Measurements from ENCODE around the gene FOXK2.
"Not testable (repeated sequence)": the region's sequence is repeated elsewhere in the genome, so short reads cannot be mapped to it uniquely, and the experiment has no call there.

The FOXK2 gene

GRCh38 chr17:82565551-82565950 lies 46.0 kb downstream of the FOXK2 start:
- DNase-seq (ENCODE audit: low read depth), result no peak

DNA sequence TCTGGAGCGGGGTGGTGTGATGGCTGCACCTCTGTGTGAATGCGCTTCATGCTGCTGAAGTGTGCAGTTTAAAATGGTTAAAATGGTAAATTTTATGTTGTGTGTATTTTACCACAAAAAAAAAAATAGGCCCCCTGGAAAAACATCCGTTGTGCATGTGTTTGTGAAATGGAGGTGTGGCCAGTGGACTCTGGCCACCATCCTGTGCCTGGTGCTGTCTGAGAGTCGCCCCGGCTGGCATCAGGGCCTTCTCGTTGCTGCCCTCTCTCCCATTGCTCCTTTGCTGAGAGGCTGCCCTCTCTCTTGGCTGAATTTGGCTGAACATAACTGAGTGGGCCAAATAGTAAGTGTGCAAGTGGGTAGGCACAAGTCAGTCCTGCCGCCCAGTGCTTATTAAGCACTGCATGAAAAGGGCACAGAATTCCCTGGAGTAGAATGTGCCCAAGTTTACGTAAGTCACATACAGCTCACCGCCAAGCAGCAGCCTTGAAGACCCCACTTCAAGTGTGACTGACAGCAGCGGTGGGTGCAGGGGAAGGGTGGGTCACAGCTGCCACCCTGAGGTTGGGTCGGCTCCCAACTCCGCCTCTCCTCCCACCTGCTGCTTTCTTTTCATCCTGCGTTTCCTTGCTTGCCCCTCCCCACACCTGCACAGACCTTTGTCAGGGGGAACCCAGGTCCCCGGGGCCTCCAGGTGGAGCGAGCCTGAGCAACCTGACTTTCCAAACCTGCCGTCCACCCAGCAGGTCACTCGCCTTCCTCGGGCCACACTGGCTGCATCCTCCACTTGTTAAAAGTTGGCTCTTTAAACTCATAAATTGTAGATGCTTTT lies 46.8 kb downstream of the FOXK2 start:
- no peak for DNase-seq (ENCODE audit: low read depth)

DNA sequence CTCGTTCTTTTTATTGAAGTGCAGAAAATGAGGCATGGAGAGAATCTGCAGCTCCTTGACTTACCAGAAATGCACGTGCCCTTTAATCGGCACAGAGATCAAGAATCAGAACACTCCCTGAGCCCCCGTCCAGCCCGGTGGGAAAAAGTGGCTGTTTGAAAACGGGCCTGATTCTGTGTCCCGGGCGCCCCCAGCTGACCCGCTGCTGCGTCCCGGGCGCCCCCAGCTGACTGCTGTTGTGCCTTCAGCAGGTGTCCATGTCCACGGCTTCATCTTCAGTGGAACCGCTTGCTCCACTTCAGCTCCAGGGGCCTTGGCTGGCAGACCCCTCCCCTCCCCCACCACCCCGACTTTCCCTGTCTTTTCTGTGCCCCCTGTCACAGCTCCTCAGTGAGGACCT lies 47.8 kb downstream of the FOXK2 start:
- no peak for DNase-seq (ENCODE audit: low read depth)

DNA sequence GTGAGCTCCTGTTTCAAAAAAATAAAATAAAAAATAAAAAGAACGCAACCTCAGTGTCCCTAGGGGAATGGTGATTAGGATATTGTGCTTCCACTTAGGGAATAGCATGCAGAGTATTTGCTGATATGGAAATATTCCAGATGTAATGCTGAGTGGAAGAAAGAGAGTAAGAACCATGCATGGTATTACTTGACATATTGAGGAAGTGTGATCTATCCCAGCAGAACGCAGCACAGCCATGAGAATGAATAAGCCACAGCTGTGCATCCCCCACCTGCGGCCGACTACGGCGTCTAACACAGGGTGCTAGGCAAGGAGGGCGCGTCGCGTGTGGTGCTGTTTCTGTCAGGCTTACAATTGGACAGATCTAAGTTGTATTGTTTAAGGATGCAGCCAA lies 49.5 kb downstream of the FOXK2 start:
- DNase-seq (ENCODE audit: low read depth), result no peak

DNA sequence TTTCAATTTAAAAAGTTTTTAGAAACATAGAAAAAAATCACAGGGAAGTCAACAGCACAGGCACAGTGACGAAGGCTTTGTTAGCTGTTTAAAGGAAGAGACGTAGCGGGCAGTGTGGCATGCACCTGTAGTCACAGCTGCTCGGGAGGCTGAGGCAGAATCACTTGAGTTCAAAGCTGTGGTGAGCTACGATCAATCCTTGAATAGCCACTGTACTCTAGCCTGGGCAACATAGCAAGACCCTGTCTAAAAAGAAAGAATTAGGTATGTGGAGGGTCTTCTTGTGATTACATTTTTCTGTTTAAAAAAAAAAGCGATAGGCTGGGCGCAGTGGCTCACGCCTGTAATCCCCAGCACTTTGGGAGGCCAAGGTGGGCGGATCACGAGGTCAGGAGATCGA lies 50.1 kb downstream of the FOXK2 start:
- no peak for DNase-seq (ENCODE audit: low read depth)

DNA sequence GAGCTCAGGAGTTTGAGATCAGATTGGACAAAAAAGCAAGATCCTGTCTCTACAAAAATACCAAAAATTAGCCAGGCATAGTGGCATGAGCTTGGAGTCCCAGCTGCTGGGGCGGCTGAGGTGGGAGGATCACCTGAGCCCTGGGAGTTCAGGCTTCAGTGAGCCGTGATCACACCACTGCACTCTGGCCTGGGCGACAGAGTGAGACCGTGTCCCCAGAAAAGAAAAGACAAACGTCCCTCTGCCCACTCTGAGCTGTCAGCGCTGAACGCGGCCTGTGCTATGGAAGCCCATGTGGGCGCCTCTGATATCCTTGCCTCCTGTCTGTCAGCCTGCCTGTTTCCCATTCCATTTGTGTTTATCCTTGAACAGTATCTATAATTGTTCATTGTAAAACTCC lies 50.7 kb downstream of the FOXK2 start:
- DNase-seq (ENCODE audit: low read depth), result no peak

DNA sequence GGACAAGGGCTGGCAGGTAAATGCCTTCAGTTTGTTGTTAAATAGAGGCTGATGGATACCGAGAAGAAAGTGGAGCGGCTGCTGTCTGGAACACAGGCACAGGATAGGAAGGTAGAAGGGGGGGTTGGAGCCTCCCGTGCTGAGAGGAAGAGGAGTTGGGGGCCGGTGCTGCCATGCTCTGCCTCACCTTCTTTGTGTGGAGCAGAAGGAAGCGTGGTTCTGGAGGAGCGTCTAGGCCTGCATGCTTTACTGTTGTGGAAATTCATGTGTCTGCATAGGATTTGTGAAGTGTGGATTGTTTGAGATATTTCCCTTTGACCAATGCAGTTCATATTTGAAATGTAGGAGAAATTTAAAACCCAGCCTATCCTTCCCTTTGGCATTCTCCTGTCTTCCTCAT lies 52.3 kb downstream of the FOXK2 start:
- no peak for DNase-seq (ENCODE audit: low read depth)

DNA sequence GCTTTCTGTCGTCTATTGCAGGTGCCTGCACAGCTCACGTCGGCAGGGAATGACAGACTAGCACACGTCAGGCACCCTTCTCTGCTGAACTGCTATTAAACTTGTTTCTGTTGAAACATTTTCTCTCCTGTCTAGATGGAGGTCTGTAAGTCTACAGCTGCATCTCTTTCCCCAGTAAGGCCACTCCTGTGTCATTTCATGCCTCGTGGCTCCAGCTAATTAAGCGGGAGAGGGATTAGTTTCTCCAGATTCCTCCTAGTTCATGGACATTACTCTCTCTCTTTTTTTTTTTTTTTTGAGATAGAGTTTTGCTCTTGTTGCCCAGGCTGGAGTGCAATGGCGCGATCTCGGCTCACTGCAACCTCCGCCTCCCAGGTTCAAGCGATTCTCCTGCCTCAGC lies 54.5 kb downstream of the FOXK2 start:
- DNase-seq (ENCODE audit: low read depth), result no peak

GRCh38 chr17:82575581-82576221 lies 56.2 kb downstream of the FOXK2 start:
- DNase-seq (ENCODE audit: low read depth), result not testable (repeated sequence)

GRCh38 chr17:82577300-82577699 lies 57.8 kb downstream of the FOXK2 start:
- DNase-seq (ENCODE audit: low read depth), result no peak

- not testable (repeated sequence) for DNase-seq (ENCODE audit: low read depth)
Observed at GRCh38 chr17:82579969-82580368, 60.4 kb downstream of the FOXK2 start.

DNA sequence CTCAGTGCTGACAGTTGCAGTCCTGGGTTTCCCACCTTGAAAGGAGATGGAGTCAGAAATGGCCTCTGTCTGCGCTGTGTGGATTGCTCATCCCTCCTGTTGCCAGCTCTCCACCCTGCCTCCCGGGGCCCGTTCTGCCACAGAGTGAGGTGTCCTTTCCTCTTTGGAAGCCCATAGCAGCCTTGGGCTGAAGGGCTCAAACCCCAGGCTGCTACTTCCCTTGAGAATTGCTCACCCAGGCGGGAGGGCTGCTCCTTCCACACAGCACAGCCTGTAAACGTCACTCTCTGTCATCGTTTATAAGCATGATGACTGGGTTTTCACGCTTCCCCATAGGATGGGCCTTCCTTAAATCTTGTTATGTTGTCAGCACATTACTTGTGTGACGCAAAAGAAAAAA lies 62.7 kb downstream of the FOXK2 start:
- no peak for DNase-seq (ENCODE audit: low read depth)

GRCh38 chr17:82582709-82583108 lies 63.2 kb downstream of the FOXK2 start:
- no peak for DNase-seq (ENCODE audit: low read depth)

DNA sequence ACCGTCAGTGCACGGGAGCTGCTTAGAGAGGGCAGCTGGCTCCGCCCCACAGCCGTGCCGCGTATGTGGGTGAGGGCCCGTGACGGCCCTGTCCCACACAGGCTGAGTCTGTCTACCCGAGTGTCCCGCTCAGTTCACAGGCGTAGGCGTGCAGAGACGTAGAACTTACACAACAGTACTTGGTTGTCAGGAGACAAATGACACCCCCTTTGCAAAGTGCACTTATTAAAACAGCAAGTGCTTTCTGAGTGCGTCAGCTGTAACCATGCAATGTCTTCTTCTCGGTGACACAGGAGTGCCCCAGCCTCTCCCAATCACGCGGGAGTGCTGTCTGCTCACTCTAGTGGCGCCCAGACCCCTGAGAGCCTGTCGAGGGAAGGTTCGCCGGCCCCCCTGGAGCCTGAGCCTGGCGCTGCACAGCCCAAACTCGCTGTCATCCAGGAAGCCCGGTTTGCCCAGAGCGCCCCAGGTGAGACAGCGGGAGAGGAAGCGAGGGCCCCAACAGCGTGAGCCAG lies 64.2 kb downstream of the FOXK2 start:
- peak; percentile 55 for DNase-seq (ENCODE audit: low read depth)

DNA sequence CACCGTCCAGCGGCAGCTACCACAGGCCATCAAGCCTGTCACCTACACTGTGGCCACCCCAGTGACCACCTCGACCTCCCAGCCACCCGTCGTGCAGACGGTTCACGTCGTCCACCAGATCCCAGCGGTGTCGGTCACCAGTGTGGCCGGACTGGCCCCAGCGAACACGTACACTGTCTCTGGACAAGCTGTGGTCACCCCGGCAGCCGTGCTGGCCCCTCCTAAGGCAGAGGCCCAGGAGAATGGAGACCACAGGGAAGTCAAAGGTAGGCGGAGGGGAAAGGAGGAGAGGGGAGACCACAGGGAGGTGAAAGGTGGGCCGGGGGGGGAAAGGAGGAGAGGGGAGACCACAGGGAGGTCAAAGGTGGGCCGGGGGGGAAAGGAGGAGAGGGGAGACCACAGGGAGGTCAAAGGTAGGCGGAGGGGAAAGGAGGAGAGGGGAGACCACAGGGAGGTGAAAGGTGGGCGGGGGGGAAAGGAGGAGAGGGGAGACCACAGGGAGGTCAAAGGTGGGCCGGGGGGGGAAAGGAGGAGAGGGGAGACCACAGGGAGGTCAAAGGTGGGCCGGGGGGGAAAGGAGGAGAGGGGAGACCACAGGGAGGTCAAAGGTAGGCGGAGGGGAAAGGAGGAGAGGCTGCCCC lies 66.5 kb downstream of the FOXK2 start:
- DNase-seq (ENCODE audit: low read depth), result not testable (repeated sequence)

DNA sequence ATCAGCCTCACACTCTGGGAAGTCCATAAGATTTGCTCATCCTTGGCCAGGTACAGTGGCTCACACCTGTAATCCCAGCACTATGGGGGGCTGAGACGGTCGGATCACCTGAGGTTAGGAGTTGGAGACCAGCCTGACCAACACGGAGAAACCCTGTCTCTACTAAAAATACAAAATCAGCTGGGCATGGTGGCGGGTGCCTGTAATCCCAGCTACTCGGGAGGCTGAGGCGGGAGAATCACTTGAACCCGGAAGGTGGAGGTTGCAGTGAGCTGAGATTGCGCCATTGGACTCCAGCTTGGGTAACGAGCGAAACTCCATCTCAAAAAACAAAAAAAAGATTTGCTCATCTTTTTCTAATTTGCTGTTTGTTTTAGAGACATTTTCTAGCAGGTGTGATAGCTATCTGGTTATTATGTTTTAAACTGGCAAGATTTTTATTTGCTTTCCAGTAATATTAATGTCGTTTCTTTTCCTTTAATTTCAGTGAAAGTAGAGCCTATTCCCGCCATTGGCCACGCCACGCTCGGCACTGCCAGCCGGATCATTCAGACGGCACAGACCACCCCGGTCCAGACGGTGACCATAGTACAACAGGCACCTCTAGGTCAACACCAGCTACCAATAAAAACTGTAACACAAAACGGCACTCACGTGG lies 67.2 kb downstream of the FOXK2 start:
- DNase-seq (ENCODE audit: low read depth), result no peak

DNA sequence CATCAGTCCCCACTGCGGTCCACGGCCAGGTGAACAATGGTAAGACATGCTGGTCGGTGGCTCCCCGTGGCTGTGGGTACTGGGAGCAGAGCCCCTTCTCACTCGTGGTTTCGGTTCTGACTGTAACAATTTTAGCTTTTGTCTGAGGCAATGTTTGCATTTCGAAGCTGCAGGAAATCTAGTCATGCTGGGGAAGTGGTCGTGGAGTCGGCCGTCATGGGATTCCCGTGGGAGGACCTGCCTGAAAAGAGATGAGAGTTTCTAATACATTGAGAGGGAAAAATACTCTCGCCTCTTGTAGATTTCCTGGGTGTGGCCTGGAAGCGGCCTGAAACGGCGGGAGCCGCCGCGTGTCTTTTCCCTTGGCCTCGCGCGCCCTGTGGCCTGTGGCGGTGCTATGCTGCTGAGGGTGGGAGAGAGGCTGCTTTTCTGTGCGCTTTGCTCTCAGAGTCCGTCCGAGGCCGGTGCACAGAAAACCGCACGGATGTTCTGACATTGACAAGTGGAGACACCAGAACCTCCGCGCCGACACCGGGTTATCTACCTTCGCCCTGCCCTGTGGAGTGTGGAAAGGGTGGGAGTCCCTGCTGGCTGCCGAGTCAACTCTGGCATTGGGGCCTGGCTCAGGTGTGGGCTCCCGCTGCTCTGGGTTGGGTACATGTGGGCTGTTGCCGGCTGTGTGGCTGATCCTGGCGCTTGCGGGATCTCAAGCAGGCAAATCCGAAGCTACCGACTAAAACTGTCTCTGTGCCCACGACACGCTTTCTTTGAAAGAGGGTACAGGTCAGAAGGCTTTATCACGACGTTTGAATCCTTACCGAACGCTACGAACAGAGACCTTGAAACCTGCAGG lies 67.9 kb downstream of the FOXK2 start:
- no peak for DNase-seq (ENCODE audit: low read depth)

- no peak for DNase-seq (ENCODE audit: low read depth)
Observed at GRCh38 chr17:82588266-82589175, 69.0 kb downstream of the FOXK2 start.

- DNase-seq (ENCODE audit: low read depth), result no peak
Observed at GRCh38 chr17:82589851-82590180, 70.3 kb downstream of the FOXK2 start.

GRCh38 chr17:82590216-82590615 lies 70.7 kb downstream of the FOXK2 start:
- no peak for DNase-seq (ENCODE audit: low read depth)
